ENCODE data around the gene CASP14. TPM values are rescaled to one million over a fixed set of nuclear protein-coding genes. Genes with fewer than 3 reads are reported as not detected.

Gene CASP14
- total and polyA plus RNA-seq, 10 of the 15 experiments (the other 5 are each of a cell fraction or from before 2014, with no cell fraction given): 0.06 to 0.40 (median 0.13) TPM; not detected in 2

GRCh38 chr19:15107061-15108010 lies 58.1 kb downstream of the CASP14 start, which contains the start of gene SYDE1 (continued):
- TF ChIP-seq CUX1 (IDR thresholded peaks at IDR 0.05; ENCODE audit: insufficient replicate concordance, low read depth, low read length): no peak

Other genes starting within 250 kb of the CASP14 start
Only the 7 nearest of the 10 such genes appear.
- gene OR7A17, start 163.3 kb upstream of the CASP14 start, total RNA-seq (2014; rRNA removed): not detected in 2 replicates
- not detected in 2 replicates for gene OR7A17, start 163.3 kb upstream of the CASP14 start, total RNA-seq (2014; rRNA removed; fragmentation: Illumina TruSeq; extraction: Trizol)
- gene OR7A17, start 163.3 kb upstream of the CASP14 start, total RNA-seq (2021): not detected in 2 replicates
- not detected in 2 replicates for gene OR7A17, start 163.3 kb upstream of the CASP14 start, polyA plus RNA-seq (2011; rRNA removed)
- not detected in 2 replicates for gene OR7A17, start 163.3 kb upstream of the CASP14 start, polyA plus RNA-seq (2014; fragmentation: Illumina TruSeq; extraction: Trizol)
- not detected for gene OR7A17, start 163.3 kb upstream of the CASP14 start, polyA plus RNA-seq (2014; fragmentation: Nextera tagmentation; extraction: Ambion mirVana)
- gene OR7A17, start 163.3 kb upstream of the CASP14 start, polyA plus RNA-seq (2014; rRNA removed): not detected in 2 replicates
- not detected for gene OR7A17, start 163.3 kb upstream of the CASP14 start, polyA plus RNA-seq (2016; fragmentation: Nextera tagmentation; extraction: Ambion mirVana)
- gene OR7C2, start 108.0 kb upstream of the CASP14 start, total RNA-seq (2014; rRNA removed): not detected in 2 replicates
- not detected in 2 replicates for gene OR7C2, start 108.0 kb upstream of the CASP14 start, total RNA-seq (2014; rRNA removed; fragmentation: Illumina TruSeq; extraction: Trizol)
- gene OR7C2, start 108.0 kb upstream of the CASP14 start, total RNA-seq (2021): not detected in 2 replicates
- not detected in 2 replicates for gene OR7C2, start 108.0 kb upstream of the CASP14 start, polyA plus RNA-seq (2011; rRNA removed)
- gene OR7C2, start 108.0 kb upstream of the CASP14 start, polyA plus RNA-seq (2014; fragmentation: Illumina TruSeq; extraction: Trizol): not detected in 2 replicates
- gene OR7C2, start 108.0 kb upstream of the CASP14 start, polyA plus RNA-seq (2014; fragmentation: Nextera tagmentation; extraction: Ambion mirVana): not detected
- not detected in 2 replicates for gene OR7C2, start 108.0 kb upstream of the CASP14 start, polyA plus RNA-seq (2014; rRNA removed)
- gene OR7C2, start 108.0 kb upstream of the CASP14 start, polyA plus RNA-seq (2016; fragmentation: Nextera tagmentation; extraction: Ambion mirVana): not detected
- not detected in 2 replicates for gene SLC1A6, start 69.6 kb upstream of the CASP14 start, total RNA-seq (2014; rRNA removed)
- not detected in 2 replicates for gene SLC1A6, start 69.6 kb upstream of the CASP14 start, total RNA-seq (2014; rRNA removed; fragmentation: Illumina TruSeq; extraction: Trizol)
- not detected in 2 replicates for gene SLC1A6, start 69.6 kb upstream of the CASP14 start, total RNA-seq (2021)
- not detected in 2 replicates for gene SLC1A6, start 69.6 kb upstream of the CASP14 start, polyA plus RNA-seq (2011; rRNA removed)
- gene SLC1A6, start 69.6 kb upstream of the CASP14 start, polyA plus RNA-seq (2014; fragmentation: Illumina TruSeq; extraction: Trizol): not detected in 2 replicates
- gene SLC1A6, start 69.6 kb upstream of the CASP14 start, polyA plus RNA-seq (2014; fragmentation: Nextera tagmentation; extraction: Ambion mirVana): not detected
- gene SLC1A6, start 69.6 kb upstream of the CASP14 start, polyA plus RNA-seq (2014; rRNA removed): 0.06 TPM in 1 of 2 replicates, not detected in the other
- gene SLC1A6, start 69.6 kb upstream of the CASP14 start, polyA plus RNA-seq (2016; fragmentation: Nextera tagmentation; extraction: Ambion mirVana): not detected
- not detected in 2 replicates for gene OR1I1, start 32.7 kb downstream of the CASP14 start, total RNA-seq (2014; rRNA removed)
- gene OR1I1, start 32.7 kb downstream of the CASP14 start, total RNA-seq (2014; rRNA removed; fragmentation: Illumina TruSeq; extraction: Trizol): not detected in 2 replicates
- gene OR1I1, start 32.7 kb downstream of the CASP14 start, total RNA-seq (2021): not detected in 2 replicates
- not detected in 2 replicates for gene OR1I1, start 32.7 kb downstream of the CASP14 start, polyA plus RNA-seq (2011; rRNA removed)
- not detected in 2 replicates for gene OR1I1, start 32.7 kb downstream of the CASP14 start, polyA plus RNA-seq (2014; fragmentation: Illumina TruSeq; extraction: Trizol)
- gene OR1I1, start 32.7 kb downstream of the CASP14 start, polyA plus RNA-seq (2014; fragmentation: Nextera tagmentation; extraction: Ambion mirVana): not detected
- not detected in 2 replicates for gene OR1I1, start 32.7 kb downstream of the CASP14 start, polyA plus RNA-seq (2014; rRNA removed)
- not detected for gene OR1I1, start 32.7 kb downstream of the CASP14 start, polyA plus RNA-seq (2016; fragmentation: Nextera tagmentation; extraction: Ambion mirVana)
- gene SYDE1, start 57.9 kb downstream of the CASP14 start, total RNA-seq (2014; rRNA removed): not detected in 2 replicates
- gene SYDE1, start 57.9 kb downstream of the CASP14 start, total RNA-seq (2014; rRNA removed; fragmentation: Illumina TruSeq; extraction: Trizol): not detected in 2 replicates
- not detected in 2 replicates for gene SYDE1, start 57.9 kb downstream of the CASP14 start, total RNA-seq (2021)
- gene SYDE1, start 57.9 kb downstream of the CASP14 start, polyA plus RNA-seq (2011; rRNA removed): not detected in 2 replicates
- gene SYDE1, start 57.9 kb downstream of the CASP14 start, polyA plus RNA-seq (2014; fragmentation: Illumina TruSeq; extraction: Trizol): not detected in 2 replicates
- not detected for gene SYDE1, start 57.9 kb downstream of the CASP14 start, polyA plus RNA-seq (2014; fragmentation: Nextera tagmentation; extraction: Ambion mirVana)
- gene SYDE1, start 57.9 kb downstream of the CASP14 start, polyA plus RNA-seq (2014; rRNA removed): not detected in 2 replicates
- gene SYDE1, start 57.9 kb downstream of the CASP14 start, polyA plus RNA-seq (2016; fragmentation: Nextera tagmentation; extraction: Ambion mirVana): not detected
- gene NOTCH3, start 151.5 kb downstream of the CASP14 start, total RNA-seq (2014; rRNA removed): 0.11 TPM in 1 of 2 replicates, not detected in the other
- not detected in 2 replicates for gene NOTCH3, start 151.5 kb downstream of the CASP14 start, total RNA-seq (2014; rRNA removed; fragmentation: Illumina TruSeq; extraction: Trizol)
- 0.10 and 0.37 TPM in 2 replicates for gene NOTCH3, start 151.5 kb downstream of the CASP14 start, total RNA-seq (2021)
- not detected in 2 replicates for gene NOTCH3, start 151.5 kb downstream of the CASP14 start, polyA plus RNA-seq (2011; rRNA removed)
- 0.01 TPM in 1 of 2 replicates, not detected in the other for gene NOTCH3, start 151.5 kb downstream of the CASP14 start, polyA plus RNA-seq (2014; fragmentation: Illumina TruSeq; extraction: Trizol)
- not detected for gene NOTCH3, start 151.5 kb downstream of the CASP14 start, polyA plus RNA-seq (2014; fragmentation: Nextera tagmentation; extraction: Ambion mirVana)
- gene NOTCH3, start 151.5 kb downstream of the CASP14 start, polyA plus RNA-seq (2014; rRNA removed): 0.03 and 0.42 TPM in 2 replicates
- under 1 TPM in 1 of 2 experiments, not detected in 1; 0.03 TPM for gene NOTCH3, start 151.5 kb downstream of the CASP14 start, polyA plus RNA-seq (2016; fragmentation: Nextera tagmentation; extraction: Ambion mirVana)
- gene EPHX3, start 183.0 kb downstream of the CASP14 start, total RNA-seq (2014; rRNA removed): not detected in 2 replicates
- gene EPHX3, start 183.0 kb downstream of the CASP14 start, total RNA-seq (2014; rRNA removed; fragmentation: Illumina TruSeq; extraction: Trizol): not detected in 2 replicates
- gene EPHX3, start 183.0 kb downstream of the CASP14 start, total RNA-seq (2021): not detected in 2 replicates
- gene EPHX3, start 183.0 kb downstream of the CASP14 start, polyA plus RNA-seq (2011; rRNA removed): 0.04 TPM in 1 of 2 replicates, not detected in the other
- gene EPHX3, start 183.0 kb downstream of the CASP14 start, polyA plus RNA-seq (2014; fragmentation: Illumina TruSeq; extraction: Trizol): not detected in 2 replicates
- gene EPHX3, start 183.0 kb downstream of the CASP14 start, polyA plus RNA-seq (2014; fragmentation: Nextera tagmentation; extraction: Ambion mirVana): not detected
- gene EPHX3, start 183.0 kb downstream of the CASP14 start, polyA plus RNA-seq (2014; rRNA removed): not detected in 2 replicates
- gene EPHX3, start 183.0 kb downstream of the CASP14 start, polyA plus RNA-seq (2016; fragmentation: Nextera tagmentation; extraction: Ambion mirVana): not detected

Data from GM12878 (cell line).